ENCODE results near the gene KRT33B.

DNA sequence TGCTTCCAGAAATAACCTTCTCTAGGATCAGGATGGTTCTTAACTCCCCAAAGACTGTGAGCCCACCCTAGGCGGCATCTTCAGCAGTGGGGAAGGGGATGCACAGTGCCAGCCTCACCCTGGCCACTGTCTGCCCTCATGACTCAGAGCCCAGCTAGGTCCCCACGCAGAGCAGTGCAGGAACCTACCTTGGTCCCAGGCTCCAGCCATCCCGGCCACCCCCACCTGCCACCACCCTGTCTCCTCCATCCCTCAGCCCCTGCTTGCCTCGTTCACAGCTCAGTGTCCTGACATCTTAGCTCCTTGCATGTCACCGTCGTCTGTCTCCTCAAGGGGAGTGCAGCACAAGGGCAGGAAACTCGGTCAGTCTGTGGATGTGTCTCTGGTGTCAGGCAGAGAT is 38.0 kb downstream of the KRT33B start:
- TF ChIP-seq ZNF274 (IDR thresholded peaks at IDR 0.05; ENCODE audit: low read depth, low read length), result no peak
- no peak for TF ChIP-seq YY1 (IDR thresholded peaks at IDR 0.05; ENCODE audit: insufficient read depth, insufficient read length)
